ENCODE results near the gene ANKZF1.

DNA sequence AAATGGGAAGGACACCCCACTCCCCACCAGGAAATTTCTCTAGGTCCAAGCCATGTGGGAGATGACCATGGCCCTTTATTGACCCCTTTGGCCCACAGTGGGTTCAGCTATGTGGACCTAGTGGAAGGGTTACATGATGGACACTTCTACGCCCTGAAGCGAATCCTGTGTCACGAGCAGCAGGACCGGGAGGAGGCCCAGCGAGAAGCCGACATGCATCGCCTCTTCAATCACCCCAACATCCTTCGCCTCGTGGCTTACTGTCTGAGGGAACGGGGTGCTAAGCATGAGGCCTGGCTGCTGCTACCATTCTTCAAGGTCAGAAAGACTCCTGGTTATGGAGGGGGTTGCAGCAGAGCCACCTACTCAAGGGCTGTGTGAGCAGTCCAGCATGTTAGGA lies 17.0 kb downstream of the ANKZF1 start:
- no peak for TF ChIP-seq EZH2 (IDR thresholded peaks at IDR 0.05; ENCODE audit: borderline replicate concordance, low read depth, low read length, severe bottlenecking)
- TF ChIP-seq, protein P1, sequence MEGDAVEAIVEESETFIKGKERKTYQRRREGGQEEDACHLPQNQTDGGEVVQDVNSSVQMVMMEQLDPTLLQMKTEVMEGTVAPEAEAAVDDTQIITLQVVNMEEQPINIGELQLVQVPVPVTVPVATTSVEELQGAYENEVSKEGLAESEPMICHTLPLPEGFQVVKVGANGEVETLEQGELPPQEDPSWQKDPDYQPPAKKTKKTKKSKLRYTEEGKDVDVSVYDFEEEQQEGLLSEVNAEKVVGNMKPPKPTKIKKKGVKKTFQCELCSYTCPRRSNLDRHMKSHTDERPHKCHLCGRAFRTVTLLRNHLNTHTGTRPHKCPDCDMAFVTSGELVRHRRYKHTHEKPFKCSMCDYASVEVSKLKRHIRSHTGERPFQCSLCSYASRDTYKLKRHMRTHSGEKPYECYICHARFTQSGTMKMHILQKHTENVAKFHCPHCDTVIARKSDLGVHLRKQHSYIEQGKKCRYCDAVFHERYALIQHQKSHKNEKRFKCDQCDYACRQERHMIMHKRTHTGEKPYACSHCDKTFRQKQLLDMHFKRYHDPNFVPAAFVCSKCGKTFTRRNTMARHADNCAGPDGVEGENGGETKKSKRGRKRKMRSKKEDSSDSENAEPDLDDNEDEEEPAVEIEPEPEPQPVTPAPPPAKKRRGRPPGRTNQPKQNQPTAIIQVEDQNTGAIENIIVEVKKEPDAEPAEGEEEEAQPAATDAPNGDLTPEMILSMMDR (IDR thresholded peaks at IDR 0.05; ENCODE audit: borderline replicate concordance, extremely low read depth, low read length, poor library complexity, severe bottlenecking) = no peak

Measured in DND-41 (cell line).